H9 (cell line): ENCODE data around the gene HSPA1L. TPM values are rescaled to one million over a fixed set of nuclear protein-coding genes. Genes with fewer than 3 reads are reported as not detected.

ENCODE experiments used
- DNase-seq: peaks from one replicate; pipeline ENCODE4 v3.0.0-alpha.2; 2017
- H2AFZ ChIP-seq: one replicate; pipeline ENCODE4 v1.6.1; 2013; ENCODE audit warnings: mild to moderate bottlenecking, low read length, control low read depth, moderate library complexity
- H2AK5ac ChIP-seq: 2 replicates; pipeline ENCODE4 v1.6.1; 2013; ENCODE audit warnings: low read length, control low read depth, mixed read lengths; ENCODE audit not compliant: insufficient read length
- H2BK120ac ChIP-seq: one replicate; pipeline ENCODE4 v1.6.1; 2013; ENCODE audit warnings: low read depth, mild to moderate bottlenecking, low read length, control low read depth, inconsistent platforms; ENCODE audit not compliant: poor library complexity, severe bottlenecking
- H2BK12ac ChIP-seq: 2 replicates; pipeline ENCODE4 v1.6.1; 2013; ENCODE audit warnings: low read length, control low read depth, mixed read lengths, low read depth; ENCODE audit not compliant: insufficient read length
- H2BK15ac ChIP-seq: 2 replicates; pipeline ENCODE4 v1.6.1; 2013; ENCODE audit warnings: low read depth, low read length, control low read depth
- H2BK20ac ChIP-seq: one replicate; pipeline ENCODE4 v1.6.1; 2013; ENCODE audit warnings: low read depth, mild to moderate bottlenecking, low read length, control low read depth, inconsistent platforms; ENCODE audit not compliant: poor library complexity, severe bottlenecking
- H2BK5ac ChIP-seq: 2 replicates; pipeline ENCODE4 v1.6.1; 2013; ENCODE audit warnings: low read length, control low read depth, mixed read lengths; ENCODE audit not compliant: insufficient read length
- H3K14ac ChIP-seq: 2 replicates; pipeline ENCODE4 v1.6.1; 2013; ENCODE audit warnings: low read length, control low read depth; ENCODE audit not compliant: insufficient read depth
- H3K18ac ChIP-seq: 2 replicates; pipeline ENCODE4 v1.6.1; 2013; ENCODE audit warnings: low read depth, mild to moderate bottlenecking, mixed read lengths, low read length, control low read depth; ENCODE audit not compliant: insufficient read length
- H3K23ac ChIP-seq: 2 replicates; pipeline ENCODE4 v1.6.1; 2013; ENCODE audit warnings: low read length, control low read depth, mixed read lengths, low read depth; ENCODE audit not compliant: insufficient read length
- H3K23me2 ChIP-seq: 2 replicates; pipeline ENCODE4 v1.6.1; 2013; ENCODE audit warnings: low read depth, mild to moderate bottlenecking, mixed read lengths, low read length, control low read depth; ENCODE audit not compliant: insufficient read length, poor library complexity, severe bottlenecking
- H3K27ac ChIP-seq: 2 replicates; pipeline ENCODE4 v1.5.1; 2013; ENCODE audit warnings: low read length, control low read depth, mixed read lengths, low read depth; ENCODE audit not compliant: insufficient read length
- H3K27me3 ChIP-seq: 2 replicates; pipeline ENCODE4 v1.6.1; 2013; ENCODE audit warnings: low read length, control low read depth, inconsistent platforms; ENCODE audit not compliant: insufficient read depth
- H3K4ac ChIP-seq: 2 replicates; pipeline ENCODE4 v1.6.1; 2013; ENCODE audit warnings: low read depth, mild to moderate bottlenecking, control low read depth, inconsistent platforms, low read length, moderate library complexity
- H3K4me1 ChIP-seq: 2 replicates; pipeline ENCODE4 v1.6.1; 2013; ENCODE audit warnings: low read length, control low read depth, inconsistent platforms; ENCODE audit not compliant: insufficient read depth
- H3K4me2 ChIP-seq: 2 replicates; pipeline ENCODE4 v1.6.1; 2013; ENCODE audit warnings: low read length, control low read depth, mixed read lengths; ENCODE audit not compliant: insufficient read length, insufficient read depth
- H3K56ac ChIP-seq: 2 replicates; pipeline ENCODE4 v1.6.1; 2013; ENCODE audit warnings: low read depth, mild to moderate bottlenecking, mixed read lengths, low read length, control low read depth; ENCODE audit not compliant: insufficient read length
- H3K79me1 ChIP-seq: 2 replicates; pipeline ENCODE4 v1.6.1; 2013; ENCODE audit warnings: low read depth, mild to moderate bottlenecking, moderate library complexity, low read length, control low read depth, inconsistent platforms; ENCODE audit not compliant: insufficient read depth, poor library complexity, severe bottlenecking
- H3K79me2 ChIP-seq: 2 replicates; pipeline ENCODE4 v1.6.1; 2013; ENCODE audit warnings: low read length, control low read depth, inconsistent platforms; ENCODE audit not compliant: insufficient read depth
- H3K9ac ChIP-seq: 2 replicates; pipeline ENCODE4 v1.6.1; 2013; ENCODE audit warnings: low read length, control low read depth, mixed read lengths; ENCODE audit not compliant: insufficient read length; ENCODE audit errors: extremely low read depth
- H3K9me3 ChIP-seq: one replicate; pipeline ENCODE4 v1.6.1; 2013; ENCODE audit warnings: low read depth, low read length, inconsistent platforms; ENCODE audit not compliant: control insufficient read depth
- H3T11ph ChIP-seq: one replicate; pipeline ENCODE4 v1.6.1; 2013; ENCODE audit warnings: mild to moderate bottlenecking, low read length, control low read depth, inconsistent platforms
- H4K20me1 ChIP-seq: one replicate; pipeline ENCODE4 v1.6.1; 2013; ENCODE audit not compliant: control insufficient read depth, insufficient read length, insufficient read depth
- H4K5ac ChIP-seq: 2 replicates; pipeline ENCODE4 v1.6.1; 2013; ENCODE audit warnings: low read depth, mild to moderate bottlenecking, mixed read lengths, low read length, control low read depth; ENCODE audit not compliant: insufficient read length
- H4K8ac ChIP-seq: replicated peaks from 2 replicates; pipeline ENCODE4 v1.6.1; 2013; ENCODE audit warnings: low read length, control low read depth, mixed read lengths, low read depth; ENCODE audit not compliant: insufficient read length
- H4K91ac ChIP-seq: 2 replicates; pipeline ENCODE4 v1.6.1; 2013; ENCODE audit warnings: low read depth, mild to moderate bottlenecking, moderate library complexity, mixed read lengths, low read length, control low read depth; ENCODE audit not compliant: insufficient read length
- H3K27ac Mint-ChIP-seq, 3 experiments: 2 replicates in 2 of 3; 3 replicates in 1 of 3; pipeline ENCODE4 v1.8.0; 2020 to 2021; ENCODE audit warnings: mixed read lengths in 3 of 3, mild to moderate bottlenecking in 1 of 3, moderate library complexity in 1 of 3
- H3K27me3 Mint-ChIP-seq: 2 replicates; pipeline ENCODE4 v1.8.0; 2021; ENCODE audit warnings: low read depth, mild to moderate bottlenecking, moderate library complexity, mixed read lengths
- H3K36me3 Mint-ChIP-seq, 3 experiments: 2 replicates in 2 of 3; 3 replicates in 1 of 3; pipeline ENCODE4 v1.8.0; 2020 to 2021; ENCODE audit warnings: low read depth in 3 of 3, mixed read lengths in 3 of 3; ENCODE audit not compliant: insufficient read depth in 1 of 3
- H3K4me1 Mint-ChIP-seq, 2 experiments: 2 replicates each; pipeline ENCODE4 v1.8.0; 2020; ENCODE audit warnings: mixed read lengths in 2 of 2
- H3K4me3 Mint-ChIP-seq, 2 experiments: 2 replicates in 1 of 2; 3 replicates in 1 of 2; pipeline ENCODE4 v1.8.0; 2020 to 2021; ENCODE audit warnings: mild to moderate bottlenecking in 2 of 2, mixed read lengths in 2 of 2, moderate library complexity in 1 of 2
- H3K9me3 Mint-ChIP-seq, 2 experiments: 2 replicates in 1 of 2; 3 replicates in 1 of 2; pipeline ENCODE4 v1.8.0; 2020; ENCODE audit warnings: mild to moderate bottlenecking in 2 of 2, mixed read lengths in 2 of 2, moderate library complexity in 1 of 2
- CTCF ChIP-seq: fragments of 200-600 bp; sonication (generic); conservative IDR thresholded peaks from 3 replicates; pipeline ENCODE4 v1.8.0; 2021; ENCODE audit warnings: antibody characterized with exemption, mild to moderate bottlenecking
- WGBS: extraction: QIAGEN DNeasy Blood & Tissue Kit; methylation state at CpG from one replicate; pipeline ENCODE4 v1.1.7; 2013; ENCODE audit warnings: missing lambda C conversion rate, low lambda C conversion rate, mixed read lengths; ENCODE audit not compliant: insufficient read length; ENCODE audit errors: extremely low coverage; 5-methylcytosine and 5-hydroxymethylcytosine counted together
- total RNA-seq: library from RNA; stranded (reverse); gene quantifications from 2 replicates; pipeline ENCODE4 v1.2.1, GENCODE V29; 2021

Gene HSPA1L
- total RNA-seq, 1 experiment from 2014 or later: 2.5 TPM

GRCh38 chr6:31861150-31861549, 46.1 kb upstream of the HSPA1L start:
- no peak overlapping the region for H3K27ac Mint-ChIP-seq
- H3K9me3 Mint-ChIP-seq: no peaks in the 10 kb centered on the region; a peak in 1 of 5 replicates
- H3K18ac ChIP-seq: no peak overlapping the region
- no peak overlapping the region for H3K56ac ChIP-seq
- H3T11ph ChIP-seq: no peak overlapping the region
- no peak overlapping the region for H3K9ac ChIP-seq
- no peak overlapping the region for H3K4me2 ChIP-seq
- H4K20me1 ChIP-seq: no peaks in the 10 kb centered on the region
- H2AK5ac ChIP-seq: no peak overlapping the region
- no peak overlapping the region for H3K4ac ChIP-seq
- H4K8ac ChIP-seq: no peak overlapping the region
- no peak overlapping the region for H3K27ac ChIP-seq
- no peak for DNase-seq
- H3K79me2 ChIP-seq: no peaks in the 10 kb centered on the region
- H2BK5ac ChIP-seq: no peak overlapping the region
- no peaks in the 10 kb centered on the region for H3K4me1 ChIP-seq
- H2BK20ac ChIP-seq: no peak overlapping the region
- no peaks in the 10 kb centered on the region for H3K79me1 ChIP-seq
- no peaks in the 10 kb centered on the region for H3K27me3 ChIP-seq
- H4K91ac ChIP-seq: no peak overlapping the region
- no peak overlapping the region for H4K5ac ChIP-seq
- no peaks in the 10 kb centered on the region for H3K9me3 ChIP-seq
- peaks cover 12% of the 10 kb centered on the region for H3K23me2 ChIP-seq
- peaks cover 7 to 30% (median 17%) of the 10 kb centered on the region in 3 experiments; a peak in 6 of 7 replicates for H3K36me3 Mint-ChIP-seq
- TF ChIP-seq CTCF: no peak
- no peak overlapping the region for H2BK15ac ChIP-seq
- H2AFZ ChIP-seq: no peak overlapping the region
- no CpG with 5 or more reads among the region's 7 CpGs for WGBS
- H2BK12ac ChIP-seq: no peak overlapping the region
- no peak overlapping the region for H3K14ac ChIP-seq
- peaks cover 2% of the 10 kb centered on the region for H3K27me3 Mint-ChIP-seq
- peaks cover 13 to 20% of the 10 kb centered on the region in 2 experiments for H3K4me1 Mint-ChIP-seq
- H3K23ac ChIP-seq: no peak overlapping the region
- peak overlapping the region; percentile 84 to 98 for H3K4me3 Mint-ChIP-seq
- H2BK120ac ChIP-seq: no peak overlapping the region
